K562 treated with DMSO at 1 percent for 48 hours (cell line): ENCODE data around the gene ZSCAN26. TPM values are rescaled to one million over a fixed set of nuclear protein-coding genes. Genes with fewer than 3 reads are reported as not detected.

ENCODE experiments used
- total RNA-seq: library from RNA; unstranded; fragments of 300-600 nt; gene quantifications from 2 replicates; pipeline ENCODE4 v1.2.3, GENCODE V29; 2022; ENCODE audit warnings: low replicate concordance; ENCODE audit errors: extremely low read depth

ZSCAN26 gene
- total RNA-seq: not detected in 2 replicates

GRCh38 chr6:28266962-28267694 is at the start of gene ZSCAN26:
Gene ZSCAN26, plus strand, starts transcription at chr6:28267143. Its CDS starts 4,777 bp downstream, at chr6:28271920.

DNA sequence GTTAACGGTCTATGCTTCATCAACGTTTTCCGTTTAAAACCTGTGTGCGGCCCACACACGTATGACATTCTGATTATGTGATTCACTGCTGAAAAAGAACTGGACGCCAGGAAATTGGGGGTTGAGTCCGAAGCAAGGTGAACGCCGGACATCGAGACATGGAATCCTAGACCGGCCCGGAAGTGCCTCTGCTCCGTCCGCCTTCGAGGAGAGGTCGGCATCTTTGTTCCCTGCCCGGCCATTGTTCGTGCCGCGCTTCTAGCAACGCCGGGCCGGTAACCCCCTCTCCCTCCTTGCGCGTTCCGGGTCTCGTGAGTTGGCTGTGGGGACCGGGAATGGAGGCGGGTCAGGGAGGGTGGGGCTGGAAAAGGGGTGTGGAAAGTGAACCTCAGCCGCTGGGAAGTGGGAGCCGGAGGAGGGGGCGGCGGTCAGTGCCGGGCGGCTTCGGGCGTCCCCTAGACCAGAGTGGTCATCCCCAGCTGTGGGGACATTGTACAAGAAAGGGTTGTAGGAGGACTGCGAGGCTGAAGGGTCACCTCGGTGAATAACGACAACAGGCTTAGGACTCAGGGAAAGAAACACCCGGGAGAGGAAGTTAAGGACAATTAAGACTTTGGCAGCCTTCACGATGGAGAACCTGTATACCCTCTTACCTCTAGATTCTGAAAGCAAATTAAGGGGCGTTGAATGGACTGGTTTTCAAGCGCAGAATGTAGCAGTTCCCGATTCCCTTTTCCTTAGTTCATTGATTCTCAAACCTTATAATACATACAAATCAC is 41.7 kb upstream of the ZSCAN26 start, which contains the start of gene ZSCAN9:
ZSCAN9 (plus strand) TSS at position 220 of the 779 bp plus-strand sequence. CDS start 1,810 bp downstream, outside the sequence.

GRCh38 chr6:28252009-28252975 is 14.7 kb upstream of the ZSCAN26 start, which contains the start of gene ZKSCAN4:
Gene ZKSCAN4, minus strand, starts transcription at chr6:28252269. Its CDS starts 289 bp downstream, at chr6:28251980.

DNA sequence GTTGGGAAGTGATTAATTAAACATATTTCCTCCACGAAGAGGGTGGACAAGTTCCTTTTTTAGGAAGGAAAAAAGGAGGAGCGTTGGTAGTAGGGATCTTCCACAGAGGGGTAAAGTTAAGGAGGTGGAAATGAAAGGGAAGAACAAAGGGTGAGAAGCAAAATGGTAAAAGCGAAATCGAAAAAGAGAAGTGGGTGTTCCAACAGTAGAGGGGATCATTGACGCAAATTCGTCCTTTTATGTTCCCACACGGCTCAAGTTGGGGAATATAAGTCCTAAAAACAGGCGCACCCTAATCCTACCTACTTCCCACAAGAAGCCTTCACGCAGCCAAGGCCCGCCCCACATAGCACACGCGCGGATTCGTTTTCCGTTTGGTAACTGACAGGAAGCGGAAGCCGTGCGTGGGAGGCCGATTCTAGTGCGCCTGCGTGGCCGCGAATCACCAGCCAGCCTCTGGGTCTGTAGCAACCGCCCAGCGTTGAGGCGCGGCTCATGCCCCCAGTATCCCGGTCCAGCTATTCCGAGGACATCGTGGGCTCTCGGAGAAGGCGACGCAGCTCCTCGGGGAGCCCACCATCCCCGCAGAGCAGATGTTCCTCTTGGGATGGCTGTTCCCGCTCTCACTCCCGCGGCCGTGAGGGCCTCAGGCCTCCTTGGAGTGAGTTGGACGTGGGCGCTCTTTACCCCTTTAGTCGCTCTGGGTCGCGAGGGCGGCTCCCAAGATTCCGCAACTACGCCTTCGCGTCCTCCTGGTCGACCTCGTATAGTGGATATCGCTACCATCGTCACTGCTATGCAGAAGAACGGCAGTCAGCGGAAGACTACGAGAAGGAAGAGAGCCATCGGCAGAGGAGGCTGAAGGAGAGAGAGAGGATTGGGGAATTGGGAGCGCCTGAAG is 7.8 kb upstream of the ZSCAN26 start, which contains the start of gene NKAPL:
NKAPL (plus strand) TSS at position 421 of the 901 bp plus-strand sequence; CDS start at position 496, 75 bp downstream.

DNA sequence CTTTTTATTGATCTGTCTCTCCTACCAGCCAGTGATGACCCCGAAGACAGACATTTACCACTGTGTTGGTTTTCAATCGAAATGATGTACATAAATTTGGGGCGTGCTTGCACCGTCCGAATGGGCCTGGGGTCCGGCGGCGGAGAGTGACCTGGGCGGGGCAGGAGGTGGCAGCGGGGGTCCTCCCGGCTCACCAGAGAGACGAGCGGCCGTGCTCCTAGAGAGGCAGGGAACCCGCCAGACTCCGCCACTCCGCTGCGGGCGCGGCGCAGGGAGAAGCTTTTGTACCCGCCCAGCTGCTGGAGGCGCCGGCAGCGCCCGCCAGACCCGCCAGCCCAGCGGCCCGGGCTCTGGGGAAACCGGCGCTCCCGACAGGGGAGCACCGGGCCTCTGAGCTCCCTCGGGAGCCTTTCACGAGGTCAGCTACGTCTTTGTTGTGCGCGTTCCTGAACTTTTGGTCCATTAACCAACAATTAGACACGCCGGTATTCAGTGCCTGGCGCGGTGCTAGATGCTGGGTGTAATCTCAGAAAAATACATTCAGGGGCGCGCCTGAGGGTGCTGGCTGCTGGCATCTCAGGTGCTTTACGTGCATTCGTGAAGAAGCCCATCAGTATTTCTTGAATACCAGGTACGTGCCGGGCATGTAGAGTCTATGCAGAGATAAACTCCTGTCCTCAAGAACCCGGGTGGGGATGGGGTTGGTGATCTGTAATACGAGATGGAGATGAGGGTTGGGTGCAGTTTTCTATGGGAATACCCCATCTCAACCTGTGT is 14.5 kb downstream of the ZSCAN26 start, which contains the start of gene PGBD1:
PGBD1 (plus strand) TSS at position 285 of the 777 bp plus-strand sequence. CDS start 2,242 bp downstream, outside the sequence.

Other genes starting within 250 kb of the ZSCAN26 start
- not detected in 2 replicates for gene ZNF165, start 186.6 kb upstream of the ZSCAN26 start, total RNA-seq
- gene ZSCAN16, start 142.5 kb upstream of the ZSCAN26 start, total RNA-seq: not detected in 2 replicates
- gene ZKSCAN8, start 125.3 kb upstream of the ZSCAN26 start, total RNA-seq: not detected in 2 replicates
- gene ZSCAN9, start 41.9 kb upstream of the ZSCAN26 start, total RNA-seq: not detected in 2 replicates
- gene ZKSCAN4, start 14.9 kb upstream of the ZSCAN26 start, total RNA-seq: not detected in 2 replicates
- gene NKAPL, start 7.8 kb upstream of the ZSCAN26 start, total RNA-seq: not detected in 2 replicates
- not detected in 2 replicates for gene PGBD1, start 14.4 kb downstream of the ZSCAN26 start, total RNA-seq
- gene ZSCAN31, start 69.0 kb downstream of the ZSCAN26 start, total RNA-seq: not detected in 2 replicates
- gene ZKSCAN3, start 82.8 kb downstream of the ZSCAN26 start, total RNA-seq: not detected in 2 replicates
- not detected in 2 replicates for gene ZSCAN12, start 132.6 kb downstream of the ZSCAN26 start, total RNA-seq
- gene ZSCAN23, start 176.3 kb downstream of the ZSCAN26 start, total RNA-seq: not detected in 2 replicates
- gene GPX6, start 248.7 kb downstream of the ZSCAN26 start, total RNA-seq: not detected in 2 replicates